Activated CD4-positive, alpha-beta memory T cell treated with anti-CD3 and anti-CD28 coated beads, Interleukin-2, amount 10 ng/mL, durations not matched to agents 7 days and 5 days (primary cell): ENCODE results near the gene SPATA46. TPM values are rescaled to one million over a fixed set of nuclear protein-coding genes. Genes with fewer than 3 reads are reported as not detected.

Source experiments
- CTCF ChIA-PET: fragments of 350-600 bp; sonication (Branson Sonifier 250); formaldehyde crosslinking; loops from one replicate; lab custom pipeline; 2021; ENCODE audit warnings: antibody characterized with exemption, inconsistent platforms; lab: Charles Lee
- POLR2A ChIA-PET: fragments of 350-600 bp; sonication (Branson Sonifier 250); formaldehyde crosslinking; loops from one replicate; lab custom pipeline; 2021; ENCODE audit warnings: antibody characterized with exemption; lab: Charles Lee
- DNase-seq: peaks from one replicate; pipeline ENCODE4 v3.0.0-alpha.2; 2020
- H3K27ac Mint-ChIP-seq: one replicate; pipeline ENCODE4 v1.8.0; 2021; ENCODE audit warnings: mild to moderate bottlenecking, mixed read lengths
- H3K27me3 Mint-ChIP-seq: one replicate; pipeline ENCODE4 v1.8.0; 2021; ENCODE audit warnings: mixed read lengths
- H3K36me3 Mint-ChIP-seq: one replicate; pipeline ENCODE4 v1.8.0; 2021; ENCODE audit warnings: low read depth, mixed read lengths
- H3K4me1 Mint-ChIP-seq: one replicate; pipeline ENCODE4 v1.8.0; 2021; ENCODE audit warnings: mixed read lengths
- H3K4me3 Mint-ChIP-seq: one replicate; pipeline ENCODE4 v1.8.0; 2021; ENCODE audit warnings: mild to moderate bottlenecking, mixed read lengths
- H3K9me3 Mint-ChIP-seq: one replicate; pipeline ENCODE4 v1.8.0; 2021; ENCODE audit warnings: mixed read lengths
- total RNA-seq, 2 experiments: library from RNA; stranded (reverse); gene quantifications; one replicate each; pipeline ENCODE4 v1.2.3, GENCODE V29; 2021

SPATA46 gene
- total RNA-seq, 2 experiments from 2014 or later: not detected

DNA sequence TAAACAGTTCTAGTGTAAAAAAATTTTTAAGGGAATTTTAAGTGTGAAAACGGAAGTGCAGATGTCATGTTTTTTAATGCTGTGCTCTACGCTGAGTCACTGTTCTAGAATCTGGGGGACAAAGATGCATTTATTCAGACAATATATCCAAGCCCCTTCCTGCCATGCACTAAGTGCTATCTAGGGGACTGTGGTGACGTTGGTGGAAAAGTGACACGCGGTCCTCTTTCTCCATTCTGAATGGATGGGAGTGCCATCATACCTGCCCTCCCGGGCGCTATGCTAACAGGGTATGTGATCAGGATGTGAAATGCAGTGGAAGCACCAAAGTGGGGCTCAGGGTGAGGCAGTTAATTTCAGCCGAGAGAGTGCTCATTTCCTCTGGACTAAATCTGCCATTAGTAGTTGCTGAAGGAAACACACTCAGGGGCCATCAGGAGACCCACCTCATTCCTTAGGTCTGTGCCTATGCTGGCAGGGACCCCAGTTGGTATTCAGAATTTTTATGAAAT, 11.5 kb upstream of the SPATA46 start:
- Mint-ChIP-seq H3K36me3 (no peaks in the 10 kb centered on the region), H3K4me1 (peaks cover 3% of the 10 kb centered on the region), H3K4me3 (no peak overlapping the region), H3K27me3 (peaks cover 16% of the 10 kb centered on the region), H3K9me3 (no peaks in the 10 kb centered on the region), H3K27ac (no peak overlapping the region)
- DNase-seq: no peak
- ChIA-PET CTCF (no interaction called here), POLR2A (no interaction called here)

GRCh38 chr1:162387226-162388082, 10.8 kb upstream of the SPATA46 start:
- ChIA-PET CTCF (no interaction called here), POLR2A (no interaction called here)
- no peaks in the 10 kb centered on the region for H3K36me3 Mint-ChIP-seq
- no peak overlapping the region for H3K27ac Mint-ChIP-seq
- no peak for DNase-seq
- H3K27me3 Mint-ChIP-seq: peaks cover 15% of the 10 kb centered on the region
- no peaks in the 10 kb centered on the region for H3K9me3 Mint-ChIP-seq
- H3K4me1 Mint-ChIP-seq: peaks cover 3% of the 10 kb centered on the region
- H3K4me3 Mint-ChIP-seq: no peak overlapping the region

- Mint-ChIP-seq H3K9me3 (no peaks in the 10 kb centered on the region), H3K27ac (no peak overlapping the region), H3K4me3 (no peak overlapping the region), H3K27me3 (peaks cover 15% of the 10 kb centered on the region), H3K36me3 (no peaks in the 10 kb centered on the region), H3K4me1 (peaks cover 3% of the 10 kb centered on the region)
- POLR2A ChIA-PET: no interaction called here
- CTCF ChIA-PET: no interaction called here
- DNase-seq: no peak
These were observed 9.9 kb upstream of the SPATA46 start for GRCh38 chr1:162386292-162387225.

GRCh38 chr1:162385702-162386101, 9.0 kb upstream of the SPATA46 start:
- no peaks in the 10 kb centered on the region for H3K9me3 Mint-ChIP-seq
- H3K4me3 Mint-ChIP-seq: no peak overlapping the region
- DNase-seq: no peak
- ChIA-PET CTCF (no interaction called here), POLR2A (no interaction called here)
- H3K27me3 Mint-ChIP-seq: peaks cover 15% of the 10 kb centered on the region
- H3K4me1 Mint-ChIP-seq: peaks cover 3% of the 10 kb centered on the region
- H3K27ac Mint-ChIP-seq: no peak overlapping the region
- H3K36me3 Mint-ChIP-seq: no peaks in the 10 kb centered on the region

DNA sequence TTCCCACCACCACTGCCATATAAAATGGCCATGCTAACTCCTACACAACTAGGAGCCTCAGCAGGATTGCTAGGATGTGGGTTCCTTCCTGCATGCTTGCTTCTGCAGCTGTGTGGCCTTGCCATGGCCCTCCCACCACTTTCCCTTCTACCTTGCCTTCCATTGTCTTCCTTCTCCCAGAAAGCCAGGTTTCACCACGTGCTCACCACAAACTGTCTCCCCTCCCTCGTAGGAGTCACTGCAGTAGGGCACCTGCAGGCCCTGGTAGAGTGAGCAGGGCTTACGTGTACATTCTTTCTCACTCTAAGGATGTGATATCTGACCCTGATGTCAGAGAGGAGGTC, 8.6 kb upstream of the SPATA46 start:
- Mint-ChIP-seq H3K4me3 (no peak overlapping the region), H3K4me1 (peaks cover 3% of the 10 kb centered on the region), H3K9me3 (no peaks in the 10 kb centered on the region), H3K27ac (no peak overlapping the region), H3K36me3 (no peaks in the 10 kb centered on the region), H3K27me3 (peaks cover 12% of the 10 kb centered on the region)
- CTCF ChIA-PET: no interaction called here
- POLR2A ChIA-PET: no interaction called here
- no peak for DNase-seq

- H3K27ac Mint-ChIP-seq: no peak overlapping the region
- H3K9me3 Mint-ChIP-seq: no peaks in the 10 kb centered on the region
- CTCF ChIA-PET: no interaction called here
- no peak overlapping the region for H3K4me3 Mint-ChIP-seq
- POLR2A ChIA-PET: no interaction called here
- H3K4me1 Mint-ChIP-seq: peaks cover 3% of the 10 kb centered on the region
- no peaks in the 10 kb centered on the region for H3K36me3 Mint-ChIP-seq
- DNase-seq: no peak
- peaks cover 9% of the 10 kb centered on the region for H3K27me3 Mint-ChIP-seq
These were observed 8.1 kb upstream of the SPATA46 start for GRCh38 chr1:162384601-162385279.

- Mint-ChIP-seq H3K36me3 (no peaks in the 10 kb centered on the region), H3K27ac (no peak overlapping the region), H3K4me3 (no peak overlapping the region), H3K27me3 (peaks cover 4% of the 10 kb centered on the region), H3K9me3 (no peaks in the 10 kb centered on the region), H3K4me1 (no peaks in the 10 kb centered on the region)
- DNase-seq: no peak
- ChIA-PET POLR2A (no interaction called here), CTCF (no interaction called here)
These were observed 7.5 kb upstream of the SPATA46 start for GRCh38 chr1:162384116-162384515.

- H3K4me3 Mint-ChIP-seq: no peak overlapping the region
- H3K27ac Mint-ChIP-seq: no peak overlapping the region
- no peak for DNase-seq
- H3K27me3 Mint-ChIP-seq: peaks cover 2% of the 10 kb centered on the region
- no peaks in the 10 kb centered on the region for H3K4me1 Mint-ChIP-seq
- ChIA-PET CTCF (no interaction called here), POLR2A (no interaction called here)
- H3K9me3 Mint-ChIP-seq: no peaks in the 10 kb centered on the region
- H3K36me3 Mint-ChIP-seq: no peaks in the 10 kb centered on the region
These were observed 6.9 kb upstream of the SPATA46 start for GRCh38 chr1:162383516-162383915.

DNA sequence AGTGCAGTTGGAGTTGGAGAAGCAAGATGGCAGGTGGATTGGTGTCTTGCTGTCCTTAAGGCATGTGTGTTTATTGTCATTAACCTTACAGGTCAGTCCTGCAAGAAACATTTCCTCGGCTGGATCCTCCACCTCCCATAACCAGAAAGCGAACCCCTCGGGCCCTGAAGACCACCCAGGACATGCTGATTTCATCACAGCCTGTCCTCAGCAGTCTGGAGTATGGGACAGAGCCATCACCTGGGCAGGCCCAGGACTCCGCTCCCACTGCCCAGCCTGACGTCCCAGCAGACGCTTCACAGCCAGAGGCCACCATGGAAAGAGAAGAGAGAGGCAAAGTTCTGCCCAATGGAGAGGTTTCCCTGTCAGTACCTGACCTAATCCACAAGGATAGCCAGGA, 6.4 kb upstream of the SPATA46 start:
- no peaks in the 10 kb centered on the region for H3K36me3 Mint-ChIP-seq
- DNase-seq: no peak
- H3K27ac Mint-ChIP-seq: no peak overlapping the region
- CTCF ChIA-PET: no interaction called here
- no peak overlapping the region for H3K4me3 Mint-ChIP-seq
- no peaks in the 10 kb centered on the region for H3K9me3 Mint-ChIP-seq
- POLR2A ChIA-PET: no interaction called here
- peaks cover 2% of the 10 kb centered on the region for H3K27me3 Mint-ChIP-seq
- no peaks in the 10 kb centered on the region for H3K4me1 Mint-ChIP-seq

DNA sequence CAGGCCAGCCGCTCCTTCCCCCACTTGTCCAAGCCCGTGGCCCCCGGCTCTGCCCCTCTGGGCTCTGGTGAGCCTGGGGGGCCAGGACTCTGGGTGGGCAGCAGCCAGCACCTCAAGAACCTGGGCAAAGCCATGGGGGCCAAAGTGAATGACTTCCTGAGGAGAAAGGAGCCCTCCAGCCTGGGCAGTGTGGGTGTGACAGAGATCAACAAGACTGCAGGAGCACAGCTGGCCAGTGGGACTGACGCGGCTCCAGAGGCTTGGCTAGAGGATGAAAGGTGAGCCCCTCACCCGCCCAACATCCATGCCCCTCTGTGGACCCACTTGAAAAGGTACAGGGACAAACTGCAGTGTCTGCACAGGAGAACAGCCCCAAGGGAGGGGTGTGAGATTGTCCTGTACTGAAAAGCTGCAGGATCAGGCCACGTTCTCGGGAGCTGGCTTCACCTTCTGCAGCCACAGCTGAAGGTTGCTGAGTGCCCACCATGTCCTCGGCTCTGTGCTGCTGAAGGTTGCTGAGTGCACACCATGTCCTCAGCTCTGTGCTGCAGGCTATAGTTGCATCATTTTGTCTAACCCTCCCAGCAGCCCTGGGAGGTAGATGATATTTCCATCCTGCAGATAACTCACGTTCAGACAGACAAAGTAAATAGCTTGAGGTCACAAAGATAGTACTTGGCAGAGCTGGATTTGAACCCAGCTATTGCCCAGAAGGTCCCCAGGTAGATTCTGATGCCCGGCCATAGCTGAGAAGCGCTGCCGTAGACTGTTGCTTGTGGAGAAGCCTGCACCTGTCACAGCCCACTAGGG, 5.5 kb upstream of the SPATA46 start:
- H3K36me3 Mint-ChIP-seq: no peaks in the 10 kb centered on the region
- no peak for DNase-seq
- ChIA-PET CTCF (no interaction called here), POLR2A (no interaction called here)
- H3K27me3 Mint-ChIP-seq: peaks cover 2% of the 10 kb centered on the region
- H3K4me1 Mint-ChIP-seq: no peaks in the 10 kb centered on the region
- no peaks in the 10 kb centered on the region for H3K9me3 Mint-ChIP-seq
- no peak overlapping the region for H3K4me3 Mint-ChIP-seq
- no peak overlapping the region for H3K27ac Mint-ChIP-seq

- H3K27ac Mint-ChIP-seq: no peak within 1 kb of the TSS
- no peaks in the 10 kb centered on the region for H3K36me3 Mint-ChIP-seq
- H3K9me3 Mint-ChIP-seq: no peaks in the 10 kb centered on the region
- ChIA-PET CTCF (interaction anchor here (0.9 kb wide), 1 partner anchor 325 kb away, joined by 3 read pairs; no protein-coding TSS in a partner anchor), POLR2A (no interaction called here)
- H3K27me3 Mint-ChIP-seq: peaks cover 2% of the 10 kb centered on the region
- no peaks in the 10 kb centered on the region for H3K4me1 Mint-ChIP-seq
- no peak within 1 kb of the TSS for H3K4me3 Mint-ChIP-seq
- no peak for DNase-seq
These were observed 4.7 kb upstream of the SPATA46 start, which contains the start of gene C1orf226 for GRCh38 chr1:162381383-162381782. TSS of gene C1orf226 (plus strand) at chr1:162381728. CDS start at chr1:162381902, 174 bp downstream.
